Hippocampal formation (tissue), 2 donors: ENCODE measurements around the gene DLL1.
"Not testable (repeated sequence)": the region's sequence is repeated elsewhere in the genome, so short reads cannot be mapped to it uniquely, and the experiment has no call there.

Source experiments
- DNase-seq, 2 donors: peaks; one replicate each; lab custom pipeline; 2025; lab: John Stamatoyannopoulos, UW

Gene DLL1

DNA sequence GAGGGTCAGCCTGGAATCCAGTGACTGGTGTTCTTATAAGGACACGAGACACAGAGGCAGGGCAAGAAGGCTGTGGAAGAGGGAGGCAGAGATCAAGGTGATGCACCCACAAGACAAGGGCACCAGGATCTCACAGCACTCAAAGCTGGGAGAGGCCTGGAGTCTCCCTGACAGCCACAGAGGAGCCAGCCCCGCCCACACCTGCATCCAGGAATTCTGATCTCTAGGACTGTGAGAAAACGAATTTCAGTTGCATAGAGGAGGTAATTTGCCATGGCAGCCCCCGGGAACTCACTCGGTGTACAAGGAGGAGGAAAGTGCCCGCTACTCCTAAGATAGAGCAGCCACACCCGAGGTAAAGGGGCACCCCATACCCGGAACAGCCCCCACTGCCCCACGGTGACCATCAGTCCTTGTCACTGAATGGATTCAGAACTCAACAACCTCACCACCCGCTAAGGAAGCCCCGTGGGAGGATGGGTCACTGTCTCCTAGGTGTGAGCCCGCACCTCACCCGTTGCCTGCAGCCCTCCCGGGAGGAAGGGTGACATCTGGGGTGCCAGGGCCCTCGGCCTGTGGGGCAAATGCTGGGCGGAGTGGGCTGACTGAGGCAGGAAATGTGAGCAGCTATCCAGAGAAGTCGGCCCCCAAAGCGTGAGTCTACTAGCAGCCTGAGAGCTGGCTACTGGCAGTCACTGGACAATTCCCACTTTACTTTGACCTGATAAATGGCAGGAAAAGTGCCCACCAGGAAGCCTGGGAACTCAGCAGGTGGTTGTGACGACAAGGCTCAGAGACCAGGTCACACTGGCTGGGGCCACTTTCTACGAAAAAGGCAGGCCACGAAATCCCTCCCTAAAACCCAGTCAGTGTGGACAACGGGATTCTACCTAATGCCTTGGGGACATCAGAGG, 22.4 kb downstream of the DLL1 start:
- no peak for DNase-seq

DNA sequence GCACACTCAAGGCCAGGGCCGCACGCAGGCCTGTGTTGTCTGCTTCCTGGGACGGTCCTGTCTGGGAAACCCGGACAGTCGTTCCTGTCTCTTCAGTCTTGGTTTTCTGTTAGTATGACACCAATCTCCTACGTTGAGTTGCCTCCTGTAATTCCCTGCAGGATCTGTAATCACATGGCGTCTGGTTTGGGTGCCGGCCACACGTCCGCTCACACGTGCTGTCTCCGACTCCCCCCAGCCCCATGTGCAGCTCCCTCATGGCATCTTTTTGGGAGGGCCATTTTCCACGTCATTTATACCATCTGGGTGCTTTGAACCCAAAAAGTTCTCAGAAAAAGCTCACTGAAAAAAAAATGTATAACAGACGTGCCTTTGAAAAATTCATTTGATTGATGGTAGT, 23.2 kb downstream of the DLL1 start:
- no peak for DNase-seq

DNA sequence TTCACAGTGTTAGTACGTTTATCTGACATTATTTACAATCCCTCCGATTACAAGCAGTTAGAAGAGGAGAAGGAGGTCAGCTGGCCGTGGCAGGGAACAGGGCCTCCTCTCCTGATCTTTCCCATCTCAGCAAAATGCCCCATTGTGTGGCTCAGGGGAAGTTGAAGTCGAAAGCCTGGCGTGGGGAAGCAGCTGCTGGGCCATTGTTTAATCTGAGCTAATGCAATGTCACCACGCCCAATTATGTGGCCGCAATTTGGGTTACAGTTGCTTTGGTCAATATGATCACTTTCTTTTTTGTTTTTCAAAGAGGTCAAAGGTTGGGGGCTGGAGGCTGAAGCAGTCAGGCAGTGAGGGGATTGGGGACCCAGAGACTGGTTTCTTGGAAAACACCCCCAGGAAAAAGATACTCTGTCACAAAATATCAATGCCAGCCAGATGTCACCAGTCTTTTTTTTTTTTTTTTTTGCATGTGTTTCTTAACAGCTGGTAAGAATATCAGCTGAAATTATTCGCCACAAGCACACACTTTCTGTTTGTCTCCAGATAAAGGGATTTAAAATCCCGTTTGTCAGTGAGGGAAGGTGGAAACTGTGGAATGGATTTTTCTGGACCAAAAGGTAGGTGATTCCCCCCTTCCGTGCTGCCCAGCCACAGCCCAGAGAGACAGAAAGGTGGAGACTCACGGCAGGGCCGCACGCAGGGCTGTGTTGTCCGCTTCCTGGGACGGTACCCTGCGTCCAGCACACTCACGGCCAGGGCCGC, 24.6 kb downstream of the DLL1 start:
- DNase-seq: peak; percentile 59 to 82

DNA sequence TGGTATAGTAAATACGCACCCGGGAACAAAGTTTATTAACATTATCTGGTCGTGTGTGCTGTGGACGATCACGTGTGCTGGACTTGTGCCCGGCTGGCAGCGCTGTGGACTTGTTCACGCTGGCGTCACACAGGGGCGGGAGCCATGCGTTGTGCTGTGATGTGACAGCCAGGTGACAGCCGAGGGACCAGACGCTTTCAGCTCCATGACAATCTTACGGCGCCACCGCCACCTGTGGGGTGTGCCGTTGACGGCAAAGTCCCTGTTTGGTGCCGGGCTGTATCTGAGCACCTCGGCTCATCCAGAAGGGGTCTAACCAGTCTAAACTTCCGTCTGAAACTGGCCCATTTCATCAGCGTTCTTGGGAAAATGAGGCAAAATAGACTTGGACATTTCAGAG, 25.2 kb downstream of the DLL1 start:
- peak; percentile 70 to 71 for DNase-seq

DNA sequence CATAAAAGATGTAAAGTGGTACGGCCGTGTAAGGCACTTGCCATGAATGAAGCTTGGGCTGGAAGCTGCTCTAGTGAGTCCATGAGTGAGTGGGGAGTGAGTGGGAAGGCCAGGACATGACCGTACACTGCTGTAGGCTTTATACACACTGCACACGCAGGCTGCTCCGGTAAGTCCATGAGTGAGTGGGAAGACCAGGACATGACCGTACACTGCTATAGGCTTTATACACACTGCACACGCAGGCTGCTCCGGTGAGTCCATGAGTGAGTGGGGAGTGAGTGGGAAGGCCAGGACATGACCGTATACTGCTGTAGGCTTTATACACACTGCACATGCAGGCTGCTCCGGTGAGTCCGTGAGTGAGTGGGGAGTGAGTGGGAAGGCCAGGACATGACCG, 26.2 kb downstream of the DLL1 start:
- DNase-seq: not testable (repeated sequence)

DNA sequence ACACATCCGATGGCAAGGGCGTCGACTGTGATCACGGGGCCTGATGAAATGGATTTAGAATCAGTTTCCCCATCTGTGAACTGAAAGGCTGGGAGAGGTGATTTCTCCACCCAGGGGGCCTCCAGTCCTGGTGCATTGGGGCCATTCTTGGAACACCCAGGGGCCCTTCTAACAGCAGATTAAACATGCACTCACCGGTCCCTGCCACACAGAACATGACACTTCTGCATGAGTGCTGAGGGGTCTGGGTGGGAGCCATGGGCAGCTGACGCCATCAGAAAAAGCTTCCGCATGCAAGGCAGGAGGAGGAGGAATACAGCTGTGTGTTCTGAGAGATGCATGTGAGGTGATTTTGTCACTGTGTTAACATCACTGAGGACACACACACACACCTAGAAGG, 26.8 kb downstream of the DLL1 start:
- no peak for DNase-seq

DNA sequence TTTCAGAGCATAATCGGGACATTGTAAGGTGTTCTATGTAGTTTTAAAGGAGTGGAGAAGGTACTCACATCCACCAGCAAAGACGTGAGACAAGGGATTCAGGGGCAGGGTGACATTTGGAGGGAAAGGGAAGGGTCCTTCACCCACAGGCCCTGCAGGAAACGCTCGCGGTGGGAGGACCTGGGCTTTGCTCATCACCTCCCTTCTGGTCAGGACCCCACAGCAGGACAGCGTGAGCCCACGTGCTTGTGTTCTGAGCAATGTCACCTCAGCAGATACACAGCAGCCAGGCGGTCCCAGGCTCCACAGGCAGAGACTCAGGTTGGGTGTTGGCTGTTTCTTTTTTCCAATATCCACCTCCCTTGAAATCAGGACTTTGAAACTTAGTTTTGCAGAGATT, 27.5 kb downstream of the DLL1 start:
- no peak for DNase-seq

DNA sequence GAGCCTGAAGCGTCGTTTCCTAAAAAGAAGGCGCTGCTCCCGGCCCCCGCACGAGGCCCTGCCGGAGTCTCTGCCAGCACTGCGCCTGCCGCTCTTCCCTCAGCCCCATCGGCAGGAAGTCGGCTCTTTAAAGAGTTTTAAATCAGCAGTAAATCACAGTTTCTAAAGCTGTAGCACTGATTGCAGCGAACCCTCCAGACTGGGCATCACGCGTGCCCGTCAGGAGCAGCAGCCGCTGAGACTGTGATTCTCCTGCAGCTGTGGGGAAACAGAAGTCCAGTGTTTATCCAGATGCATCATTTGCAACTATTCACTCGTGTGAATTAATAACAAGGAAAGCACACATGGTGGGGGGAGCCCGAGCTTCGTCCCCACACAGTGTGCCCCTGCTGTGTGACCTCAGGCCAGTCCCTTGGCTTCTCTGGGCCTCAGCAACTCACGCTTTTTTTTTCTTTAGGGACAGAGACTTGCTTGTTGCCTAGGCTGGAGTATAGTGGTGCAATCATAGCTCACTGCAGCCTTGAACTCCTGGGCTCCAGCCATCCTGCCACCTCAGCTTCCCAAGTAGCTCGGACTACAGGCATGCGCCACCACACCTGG, 28.3 kb downstream of the DLL1 start:
- DNase-seq: peak; percentile 51 to 61

DNA sequence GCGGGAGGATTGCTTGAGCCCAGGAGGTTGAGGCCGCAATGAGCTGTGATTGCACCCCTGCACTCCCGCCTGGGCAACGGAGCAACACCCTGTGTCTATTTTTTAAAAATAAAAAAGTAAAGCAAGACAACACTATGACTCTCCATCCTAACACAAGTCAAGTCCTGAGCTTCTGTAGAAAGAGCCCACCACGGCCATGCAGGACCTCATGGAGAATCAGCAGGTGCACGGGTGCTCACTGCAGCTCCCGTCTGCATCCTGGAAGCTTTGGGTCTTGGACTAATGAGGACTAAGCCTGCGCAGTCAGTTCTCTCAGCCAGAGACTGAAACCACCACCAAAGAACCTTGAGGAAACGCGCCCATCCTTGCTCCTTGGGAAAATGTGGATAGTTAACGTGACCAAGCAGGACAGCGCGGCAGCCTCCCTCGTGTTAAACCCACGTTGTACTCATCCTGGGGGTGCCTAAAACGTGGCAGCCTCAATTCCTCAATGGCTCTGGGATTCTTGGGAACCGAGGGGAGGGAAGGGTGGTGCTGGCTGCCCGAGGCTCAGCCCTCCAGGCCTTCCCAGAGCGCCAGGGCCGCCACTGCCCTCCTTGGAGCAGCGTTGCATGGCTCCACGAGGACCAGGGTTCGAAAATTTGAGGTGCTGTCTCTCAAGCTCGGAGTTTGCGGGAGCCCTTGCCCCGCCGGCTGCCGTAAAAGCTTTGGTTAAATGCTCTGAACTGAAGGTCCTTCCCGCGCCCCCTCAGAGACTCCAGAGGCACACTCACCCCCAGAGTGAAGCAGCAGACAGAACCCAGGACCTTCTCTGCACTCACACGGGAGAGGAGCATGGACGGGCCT, 29.0 kb downstream of the DLL1 start:
- no peak for DNase-seq

DNA sequence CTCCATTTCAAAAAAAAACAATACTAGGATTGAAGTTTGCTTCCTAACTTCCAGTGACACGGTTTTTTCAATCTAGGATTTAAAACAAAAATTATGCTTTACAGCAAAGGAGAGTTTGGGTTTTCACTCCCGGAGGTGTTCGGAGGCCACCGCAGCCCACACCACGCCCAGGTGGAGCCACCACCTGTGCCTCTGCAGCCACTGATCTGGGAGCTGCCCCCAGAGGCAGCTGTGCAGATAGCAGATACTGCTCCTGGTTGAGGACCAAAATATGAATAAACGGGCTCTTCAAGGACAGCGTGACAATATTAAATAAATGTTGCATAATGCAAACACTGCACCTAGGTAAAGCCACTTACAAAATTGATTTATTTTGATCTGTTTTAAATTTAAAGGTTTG, 30.2 kb downstream of the DLL1 start:
- no peak for DNase-seq

DNA sequence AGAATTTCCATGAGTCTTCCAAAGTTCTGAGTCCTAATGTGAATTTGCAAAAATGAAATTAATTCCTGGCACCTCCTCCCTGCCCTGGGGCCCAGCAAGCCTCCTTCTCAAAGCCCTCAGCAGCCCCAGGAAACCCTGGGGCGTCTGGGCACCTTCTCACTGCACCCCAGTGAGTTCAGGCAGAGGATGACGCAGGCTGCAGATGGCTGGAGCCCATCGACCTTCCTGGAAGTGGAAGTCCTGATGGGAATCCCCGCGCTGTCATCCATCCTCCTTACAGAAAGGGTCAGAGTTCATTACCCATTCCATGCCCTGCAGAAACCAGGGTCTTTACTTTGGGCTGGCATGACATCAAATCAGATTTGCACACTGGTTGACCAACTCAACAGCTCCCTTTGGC, 31.6 kb downstream of the DLL1 start:
- no peak for DNase-seq

DNA sequence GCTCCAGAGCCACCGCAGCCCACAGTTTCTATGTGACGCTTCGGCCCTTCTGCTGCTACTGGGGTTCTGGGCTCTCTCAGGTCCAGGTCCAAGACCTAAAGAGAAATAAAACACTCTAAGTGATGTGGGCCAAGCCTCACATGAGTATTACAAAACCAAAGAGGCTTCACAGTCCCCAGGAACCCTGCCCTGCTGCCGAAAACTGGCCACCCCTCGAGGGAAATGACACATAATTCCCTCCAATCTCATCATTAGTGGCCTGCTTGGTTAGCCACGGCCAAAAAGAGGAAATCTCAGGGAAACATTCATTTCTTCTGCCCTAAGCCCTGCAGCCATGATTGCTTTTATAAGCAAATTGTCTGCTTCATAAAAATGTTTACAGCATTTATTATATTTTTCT, 32.5 kb downstream of the DLL1 start:
- no peak for DNase-seq

DNA sequence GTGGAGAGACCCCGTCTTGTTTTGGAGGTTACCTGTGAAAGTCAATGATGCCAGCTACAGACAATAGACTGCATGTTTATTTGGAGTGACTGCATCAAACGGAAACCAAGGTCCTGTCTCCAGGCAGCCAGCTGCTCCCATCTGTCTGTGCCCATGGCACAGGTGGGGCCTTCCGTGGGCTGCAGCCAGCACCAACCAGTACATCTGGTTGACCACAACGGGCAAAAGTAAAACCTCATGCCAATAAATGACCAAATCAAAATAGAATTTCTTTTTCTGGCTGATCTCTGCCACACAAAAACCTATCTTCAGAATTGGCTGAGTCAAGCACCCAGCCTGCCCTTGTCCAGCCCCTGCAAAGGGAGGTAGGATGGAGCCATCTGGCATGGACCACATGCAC, 33.5 kb downstream of the DLL1 start:
- no peak for DNase-seq

DNA sequence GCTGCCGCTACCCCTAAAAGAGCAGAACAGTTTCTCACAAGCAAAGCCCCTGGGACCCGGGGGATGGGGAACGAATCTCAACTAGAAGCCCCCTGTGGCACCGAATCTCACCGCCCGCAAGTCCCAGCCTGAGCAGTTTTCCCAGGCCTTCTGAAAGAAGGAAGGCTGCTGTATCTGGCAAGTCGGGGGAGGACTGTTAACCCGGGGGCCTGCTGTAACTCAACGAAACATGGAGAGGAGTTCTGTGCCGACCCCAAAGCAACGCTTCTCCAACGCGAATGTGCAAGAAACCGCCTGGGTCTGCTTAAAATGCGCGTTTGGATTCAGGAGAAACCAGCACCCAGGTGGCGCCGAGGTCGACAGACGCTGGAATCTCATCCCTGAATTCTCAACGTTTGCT, 34.2 kb downstream of the DLL1 start:
- DNase-seq: no peak

DNA sequence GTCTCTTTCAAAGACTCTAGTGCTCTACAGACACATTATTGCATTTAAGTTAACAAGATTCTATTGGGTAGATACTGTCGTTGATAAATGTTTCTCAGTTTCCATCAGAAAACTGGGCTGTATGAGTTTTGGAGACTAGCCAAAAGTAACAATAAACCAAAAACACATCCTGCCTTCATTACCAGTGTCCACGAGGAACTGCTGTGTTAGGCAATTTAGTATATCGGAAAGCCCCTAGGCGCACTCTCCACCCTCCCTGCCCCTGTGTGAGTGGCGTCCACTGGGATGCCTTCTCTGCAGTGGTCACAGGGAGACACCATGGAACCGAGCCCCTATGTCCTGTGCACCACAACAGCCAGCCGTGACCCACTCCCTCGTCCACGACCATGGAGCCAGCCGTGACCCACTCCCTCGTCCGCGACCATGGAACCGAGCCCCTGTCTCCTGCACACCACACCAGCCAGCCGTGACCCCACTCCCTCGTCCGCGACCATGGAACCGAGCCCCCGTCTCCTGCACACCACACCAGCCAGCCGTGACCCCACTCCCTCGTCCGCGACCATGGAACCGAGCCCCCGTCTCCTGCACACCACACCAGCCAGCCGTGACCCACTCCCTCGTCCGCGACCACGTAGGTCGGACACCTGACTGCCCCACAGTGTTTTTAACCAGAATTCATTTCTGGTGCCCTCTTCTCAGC, 35.3 kb downstream of the DLL1 start:
- DNase-seq: no peak

DNA sequence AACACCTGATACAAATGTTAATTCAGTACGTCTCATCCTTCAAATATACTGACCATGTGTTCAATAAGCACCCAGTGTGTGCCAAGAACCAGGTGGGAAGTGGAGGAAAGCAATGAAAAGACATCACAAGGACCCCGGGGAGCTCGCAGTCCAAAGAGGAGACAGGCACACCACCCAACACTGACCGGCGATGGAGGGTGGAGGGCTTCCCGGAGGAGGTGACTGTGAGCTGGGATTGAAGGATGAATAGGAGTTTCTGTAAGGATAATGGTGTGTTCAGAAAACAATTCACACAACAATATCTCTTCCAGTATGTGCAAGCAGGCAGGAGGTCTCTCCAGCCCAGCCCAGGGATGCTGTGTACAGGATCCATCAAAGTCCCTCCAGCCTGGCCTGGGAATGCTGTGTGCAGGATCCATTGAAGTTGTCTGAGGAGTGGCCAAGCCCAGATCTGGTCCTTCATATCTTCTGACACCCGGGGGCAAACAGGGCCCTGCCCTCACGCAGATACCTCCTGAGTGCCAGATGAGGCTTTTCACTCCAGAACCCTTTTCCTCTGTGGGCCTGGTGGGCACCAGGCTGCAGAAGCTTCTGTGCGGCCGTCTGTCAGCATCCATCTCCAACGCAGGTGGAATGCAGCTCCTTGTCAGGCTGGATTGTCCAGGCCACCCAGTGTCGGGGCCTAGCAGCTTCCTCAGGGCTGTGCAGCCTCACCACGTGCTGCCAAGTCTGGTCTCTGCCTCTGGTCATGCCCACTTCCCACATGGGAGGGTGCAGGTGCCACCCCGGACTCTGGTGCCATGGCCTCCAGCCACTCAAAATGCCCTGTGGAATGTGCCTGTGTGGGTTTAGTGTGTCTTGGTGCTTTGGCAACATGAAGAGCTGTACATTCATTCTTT, 36.3 kb downstream of the DLL1 start:
- DNase-seq: no peak

DNA sequence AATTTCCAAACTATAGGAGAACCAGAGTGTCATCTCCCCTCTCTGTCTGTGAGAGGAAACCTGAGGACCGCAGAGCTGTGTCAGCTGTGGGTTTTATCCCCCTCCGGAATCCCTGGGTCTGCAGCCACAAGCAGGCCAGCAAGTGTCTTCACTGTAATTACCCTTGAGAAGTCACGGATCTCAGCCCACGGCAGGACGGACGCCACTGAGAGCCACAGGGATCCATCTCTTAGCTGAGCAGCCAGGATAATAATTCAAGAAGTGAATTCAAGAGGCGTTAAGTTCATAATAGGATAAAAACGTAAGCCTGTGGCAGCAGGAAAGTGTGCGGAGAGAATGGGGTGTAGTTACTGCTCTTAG, 37.0 kb downstream of the DLL1 start:
- no peak for DNase-seq

DNA sequence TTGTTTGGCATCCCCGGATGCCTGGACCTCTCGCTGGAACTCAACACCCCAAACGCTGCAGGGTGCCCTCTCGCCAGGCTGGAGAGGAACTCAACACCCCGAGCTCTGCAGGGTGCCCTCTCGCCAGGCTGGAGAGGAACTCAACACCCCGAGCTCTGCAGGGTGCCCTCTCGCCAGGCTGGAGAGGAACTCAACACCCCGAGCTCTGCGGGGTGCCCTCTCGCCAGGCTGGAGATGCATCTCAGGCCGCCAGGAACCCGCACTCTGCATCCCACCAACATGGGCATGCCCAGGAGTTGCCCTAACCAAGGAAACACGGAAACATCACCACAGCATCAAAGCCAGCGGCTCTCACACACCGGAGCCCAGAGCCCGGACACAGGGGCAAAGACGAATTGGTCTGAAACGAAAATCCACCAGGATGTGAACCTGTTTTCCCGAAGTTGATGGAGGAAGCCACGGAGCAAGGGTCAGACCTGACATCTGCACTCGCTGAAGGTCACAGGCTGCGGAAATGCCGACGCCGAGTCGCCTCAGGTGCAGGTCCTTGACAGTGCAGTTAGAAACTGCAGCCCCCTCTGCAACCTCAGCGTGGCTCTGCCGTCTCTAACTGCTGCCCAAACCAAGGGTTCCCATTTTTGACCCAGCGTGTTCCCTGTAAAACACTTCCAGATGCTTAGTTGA, 37.5 kb downstream of the DLL1 start:
- no peak for DNase-seq

DNA sequence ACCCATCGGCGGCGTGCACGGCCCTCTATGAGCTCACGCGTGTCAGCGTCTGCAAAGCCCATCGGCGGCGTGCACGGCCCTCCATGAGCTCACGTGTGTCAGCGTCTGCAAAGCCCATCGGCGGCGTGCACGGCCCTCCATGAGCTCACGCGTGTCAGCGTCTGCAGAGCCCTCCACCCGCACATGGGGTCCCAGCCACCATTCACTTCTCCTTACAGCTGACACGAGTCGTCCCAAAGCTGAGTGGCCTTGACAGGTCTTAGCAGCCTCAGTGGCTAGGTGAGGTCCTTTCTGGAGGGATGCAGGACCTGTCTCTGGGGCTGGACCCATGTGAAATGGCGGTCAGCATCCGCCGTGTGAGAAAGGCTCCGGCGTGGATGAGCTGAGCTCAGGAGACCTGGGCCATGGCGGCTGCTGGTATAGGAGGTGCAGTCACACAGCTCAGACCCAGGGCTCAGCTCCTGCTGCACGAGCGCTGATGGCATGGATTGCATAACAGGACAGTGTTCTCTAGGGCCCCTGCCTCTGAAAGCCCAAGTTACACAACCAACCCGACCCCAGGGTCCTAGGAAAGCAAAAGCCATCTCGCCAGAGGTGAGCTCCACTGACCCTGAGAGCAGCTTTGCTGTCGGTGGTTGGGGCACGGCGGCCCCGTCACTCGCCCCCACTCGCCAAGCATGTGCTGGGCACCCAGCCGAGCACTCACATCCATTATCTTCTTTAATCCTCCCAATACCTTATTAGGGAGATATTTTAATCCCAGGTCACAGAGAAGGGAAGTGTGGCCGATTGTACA, 38.9 kb downstream of the DLL1 start:
- no peak for DNase-seq
